Activated CD8-positive, alpha-beta memory T cell treated with anti-CD3 and anti-CD28 coated beads, Interleukin-2, amount 50 U/mL, for 4 hours (primary cell): ENCODE data around the gene BDH1.
"Not testable (repeated sequence)": the region's sequence is repeated elsewhere in the genome, so short reads cannot be mapped to it uniquely, and the experiment has no call there.

ENCODE experiments used
- DNase-seq: peaks from one replicate; pipeline ENCODE4 v3.0.0-alpha.2; 2020

The BDH1 gene, protein sequence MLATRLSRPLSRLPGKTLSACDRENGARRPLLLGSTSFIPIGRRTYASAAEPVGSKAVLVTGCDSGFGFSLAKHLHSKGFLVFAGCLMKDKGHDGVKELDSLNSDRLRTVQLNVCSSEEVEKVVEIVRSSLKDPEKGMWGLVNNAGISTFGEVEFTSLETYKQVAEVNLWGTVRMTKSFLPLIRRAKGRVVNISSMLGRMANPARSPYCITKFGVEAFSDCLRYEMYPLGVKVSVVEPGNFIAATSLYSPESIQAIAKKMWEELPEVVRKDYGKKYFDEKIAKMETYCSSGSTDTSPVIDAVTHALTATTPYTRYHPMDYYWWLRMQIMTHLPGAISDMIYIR

DNA sequence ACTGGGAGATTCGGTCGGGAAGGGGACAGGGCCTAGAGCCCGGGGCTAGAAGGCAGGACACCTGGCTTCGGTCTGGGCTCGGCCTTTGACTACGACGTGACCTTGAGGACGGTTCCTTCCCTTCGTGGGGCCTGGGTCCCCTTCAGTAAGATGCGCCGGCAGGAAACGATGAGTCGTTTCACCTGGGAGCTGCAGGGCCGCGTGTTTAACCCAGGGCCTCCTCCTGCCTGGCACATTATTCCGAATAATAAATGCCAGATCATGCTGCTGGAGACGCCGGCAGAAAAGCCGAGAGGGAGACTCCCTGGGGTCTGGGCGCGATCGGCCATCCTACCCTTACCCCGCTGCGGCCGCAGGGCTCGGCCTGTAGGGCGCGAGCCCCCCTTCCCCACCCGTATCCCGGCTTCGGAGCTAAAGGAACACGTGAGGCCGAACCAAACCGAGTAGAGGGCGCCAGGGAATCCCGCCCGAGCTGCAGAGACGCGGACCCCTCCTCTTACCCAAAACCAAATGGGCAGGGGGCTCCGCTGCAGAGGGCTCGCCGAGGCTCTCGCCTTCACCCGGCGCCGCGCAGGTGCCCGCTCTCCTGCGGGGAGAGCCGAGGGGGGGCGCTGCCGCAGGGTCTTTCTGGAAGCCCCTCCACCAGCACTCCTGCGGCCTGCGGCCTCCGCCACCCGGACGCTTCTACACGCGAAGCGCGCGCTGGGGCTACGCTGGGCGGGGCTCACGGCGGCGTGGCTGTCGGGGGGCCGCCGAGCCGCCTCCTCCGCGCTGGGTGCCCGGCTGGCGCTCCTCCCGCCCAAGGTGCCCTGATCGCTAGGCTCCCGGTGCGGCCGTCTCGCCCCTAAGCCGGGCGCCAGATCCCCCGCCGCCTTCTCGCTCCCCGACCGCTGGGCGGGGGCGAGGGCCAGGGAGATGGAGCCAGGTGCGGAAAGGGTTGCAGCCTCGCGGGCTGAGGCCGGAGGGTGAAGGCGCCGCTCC, at the start of gene BDH1:
Gene BDH1, minus strand, starts transcription at position 688 of the 981 bp plus-strand sequence. CDS start 9,525 bp downstream, outside the sequence.
- peak; percentile 66 for DNase-seq

DNA sequence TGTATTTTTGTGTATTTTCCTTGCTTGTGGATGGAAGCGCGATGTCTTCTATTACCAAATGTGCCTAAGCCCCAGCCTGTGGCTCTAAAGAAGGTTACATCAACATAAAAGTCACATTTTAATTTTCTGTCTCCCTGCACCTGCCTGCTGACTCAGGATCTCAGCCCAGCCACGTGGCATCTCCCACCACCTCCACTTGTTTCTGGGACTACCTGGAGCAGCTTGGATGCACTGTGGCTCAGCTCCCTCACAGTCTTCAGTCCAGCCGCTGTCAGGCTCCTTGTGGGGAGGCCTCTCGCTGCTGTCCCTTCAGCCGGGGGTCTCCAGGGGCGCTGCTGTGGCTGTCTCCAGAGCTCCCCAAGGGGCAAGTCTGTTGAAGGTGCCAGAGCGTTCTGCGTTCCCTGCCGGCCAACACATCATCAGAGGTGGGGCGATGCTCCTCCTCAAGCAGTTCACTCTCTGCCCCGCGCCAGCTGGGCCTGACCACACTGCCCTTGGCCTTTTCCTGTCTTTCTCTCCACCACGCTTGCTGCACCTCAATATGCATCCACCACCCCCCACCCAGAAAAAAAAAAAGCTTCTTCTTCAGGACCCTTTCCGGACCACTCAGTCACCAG, 47.7 kb upstream of the BDH1 start:
- no peak for DNase-seq

DNA sequence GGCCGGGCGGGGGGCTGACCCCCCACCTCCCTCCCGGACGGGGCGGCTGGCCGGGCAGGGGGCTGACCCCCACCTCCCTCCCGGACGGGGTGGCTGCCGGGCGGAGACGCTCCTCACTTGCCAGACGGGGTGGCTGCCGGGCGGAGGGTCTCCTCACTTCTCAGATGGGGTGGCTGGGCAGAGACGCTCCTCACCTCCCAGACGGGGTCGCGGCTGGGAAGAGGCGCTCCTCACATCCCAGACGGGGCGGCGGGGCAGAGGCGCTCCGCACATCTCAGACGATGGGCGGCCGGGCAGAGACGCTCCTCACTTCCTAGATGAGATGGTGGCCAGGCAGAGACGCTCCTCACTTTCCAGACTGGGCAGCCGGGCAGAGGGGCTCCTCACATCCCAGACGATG, 46.6 kb upstream of the BDH1 start:
- DNase-seq = not testable (repeated sequence)

DNA sequence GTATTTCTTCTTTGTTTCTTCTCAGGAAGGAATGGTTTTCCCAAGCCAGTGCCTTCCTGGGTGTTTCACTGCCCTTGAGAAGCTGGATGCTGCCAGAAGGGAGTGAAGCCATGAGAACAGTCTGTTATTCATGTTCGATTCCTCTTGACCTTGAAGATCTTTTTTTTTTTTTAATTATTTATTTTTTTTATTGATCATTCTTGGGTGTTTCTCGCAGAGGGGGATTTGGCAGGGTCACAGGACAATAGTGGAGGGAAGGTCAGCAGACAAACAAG, 45.7 kb upstream of the BDH1 start:
- DNase-seq = not testable (repeated sequence)

DNA sequence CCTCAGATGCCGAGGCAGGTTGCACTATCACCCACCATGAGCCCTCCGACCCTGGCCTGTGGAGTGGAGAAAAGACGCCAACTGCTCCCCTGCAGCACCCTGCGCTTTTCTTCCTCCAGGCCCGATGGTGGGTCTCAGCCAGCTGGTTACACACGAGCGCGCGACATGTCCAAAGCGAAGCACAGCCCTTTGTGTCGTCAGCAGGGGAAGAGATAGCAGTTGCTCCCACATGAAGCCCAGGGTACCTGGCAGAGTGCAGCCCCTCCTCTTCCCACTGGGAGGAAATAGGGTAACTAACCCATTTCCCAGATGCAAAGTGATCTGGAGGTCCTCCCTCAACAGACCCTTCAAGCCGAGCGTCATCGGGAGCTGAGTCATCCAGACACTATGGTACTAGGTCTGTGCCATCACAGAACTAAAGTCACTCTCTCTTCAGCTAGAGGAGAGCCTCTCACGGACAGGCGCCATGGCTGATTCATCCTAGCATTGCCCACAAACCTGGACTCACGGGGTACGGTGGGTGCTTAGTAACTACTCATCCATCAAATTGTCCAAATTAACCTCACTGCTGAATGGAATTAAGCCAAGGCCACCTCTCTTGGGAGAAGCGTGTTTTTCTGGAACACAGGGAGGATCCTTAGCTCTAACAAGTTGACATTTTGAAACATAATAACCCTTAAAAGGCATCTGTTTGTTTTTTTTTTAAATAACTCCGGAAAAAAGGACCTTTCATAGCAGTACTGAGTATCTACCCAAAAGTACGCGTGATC, 45.2 kb upstream of the BDH1 start:
- no peak for DNase-seq

DNA sequence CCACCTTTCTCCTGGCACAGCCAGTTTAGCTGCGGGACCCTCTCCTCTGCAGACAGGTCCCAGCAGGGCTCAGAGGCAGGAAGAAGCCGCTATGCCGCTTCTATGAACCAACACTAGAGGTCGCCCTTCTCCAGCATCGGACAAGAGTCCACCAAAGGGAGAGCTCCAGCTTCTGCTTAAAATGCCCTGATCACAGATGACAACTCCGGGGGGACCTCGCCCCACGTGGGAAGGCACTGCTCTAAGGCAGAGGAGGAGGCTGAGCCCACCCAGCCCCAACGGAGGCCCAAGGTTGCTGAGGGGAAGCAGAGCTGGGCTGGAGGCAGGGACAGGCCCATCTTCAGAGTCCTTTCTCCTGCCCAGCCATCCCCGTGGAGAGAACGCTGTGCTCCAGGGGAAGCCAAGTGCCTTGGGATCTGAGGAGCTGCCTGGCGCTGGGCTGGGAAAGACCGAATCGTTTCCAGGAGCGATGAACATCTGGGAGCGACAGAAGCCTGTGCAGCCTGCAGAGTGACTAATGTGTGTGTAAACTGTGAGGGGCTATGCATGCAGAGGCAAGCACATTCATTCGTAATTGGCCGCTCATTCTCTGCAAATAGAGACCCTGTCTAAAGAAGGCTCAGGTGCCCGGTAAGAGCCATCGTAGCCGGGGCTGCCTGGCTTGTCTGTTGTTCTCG, 43.5 kb upstream of the BDH1 start:
- DNase-seq = peak; percentile 74

DNA sequence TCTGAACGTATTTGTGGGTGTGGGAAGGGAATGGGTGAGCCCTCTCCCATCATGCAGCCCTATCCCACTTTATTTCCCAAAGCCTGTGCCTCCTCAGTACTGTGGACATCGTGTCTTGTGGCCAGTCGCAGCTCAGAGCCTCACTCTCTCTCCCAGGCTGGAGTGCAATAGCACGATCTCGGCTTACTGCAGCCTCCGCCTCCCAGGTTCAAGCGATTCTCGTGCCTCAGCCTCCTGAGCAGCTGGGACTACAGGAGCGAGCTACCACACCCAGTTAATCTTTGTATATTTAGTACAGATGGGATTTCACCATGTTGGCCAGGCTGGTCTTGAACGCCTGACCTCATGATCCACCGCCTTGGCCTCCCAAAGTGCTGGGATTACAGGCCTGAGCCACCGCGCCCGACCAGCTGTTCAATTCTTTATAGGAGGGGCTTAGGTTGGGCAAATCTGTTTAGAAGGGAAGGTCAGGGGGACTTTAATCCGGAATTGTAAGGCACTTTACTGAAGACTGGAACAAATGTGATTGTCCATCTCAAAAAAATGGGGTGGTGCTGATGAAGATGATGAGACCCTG, 42.7 kb upstream of the BDH1 start:
- no peak for DNase-seq

DNA sequence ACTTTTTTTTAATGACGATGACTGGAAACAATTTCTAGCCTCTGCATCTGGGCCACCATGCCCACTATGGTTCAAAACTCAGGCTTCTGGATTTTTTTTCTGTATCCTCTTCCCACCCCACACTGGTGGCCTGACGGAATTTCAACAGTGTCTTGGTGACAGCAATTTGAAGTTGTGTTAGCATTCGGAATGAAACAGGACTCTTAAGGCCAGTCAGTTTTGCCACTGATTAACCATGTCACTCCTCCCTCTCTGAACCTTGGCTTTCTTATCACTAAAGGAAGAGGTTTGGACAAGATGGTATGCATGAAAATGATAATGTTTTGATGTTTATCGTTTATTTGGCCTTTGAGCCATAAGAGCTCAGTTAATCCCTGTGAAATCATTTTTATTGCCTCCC, 41.6 kb upstream of the BDH1 start:
- no peak for DNase-seq

DNA sequence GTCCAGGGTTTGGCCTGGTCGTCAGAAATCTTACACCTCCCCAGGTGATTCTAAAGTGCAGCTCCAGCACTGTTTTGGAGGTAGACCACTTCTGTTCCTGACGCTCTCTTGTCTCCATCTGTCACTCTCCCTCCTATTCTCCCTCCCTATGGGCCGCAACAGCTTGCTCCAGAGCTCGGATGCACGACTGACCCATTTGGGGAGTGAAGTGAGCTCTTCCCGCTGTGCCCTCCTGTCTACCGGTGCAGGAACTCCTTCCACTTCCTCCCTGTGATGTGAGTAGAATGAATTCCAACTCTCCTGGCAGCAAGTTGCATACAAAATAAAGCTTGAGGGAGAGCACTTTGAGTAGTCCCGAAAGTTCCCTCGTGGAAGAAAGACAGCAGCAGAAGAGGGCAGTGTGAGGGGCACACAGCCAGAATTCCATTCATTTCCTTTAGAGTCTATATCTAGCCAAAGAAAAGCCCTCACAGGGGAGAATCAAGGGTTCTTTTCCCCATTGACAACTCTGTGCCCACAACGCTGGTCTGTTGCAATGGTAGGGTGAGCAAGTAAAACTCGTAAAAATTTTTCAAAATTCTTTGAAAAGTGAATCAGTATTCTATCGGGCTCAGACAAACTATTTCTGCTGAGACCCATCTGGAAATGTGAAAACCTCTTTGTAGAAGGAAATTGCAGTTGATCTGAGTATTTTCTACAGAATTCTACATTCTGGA, 39.9 kb upstream of the BDH1 start:
- no peak for DNase-seq

DNA sequence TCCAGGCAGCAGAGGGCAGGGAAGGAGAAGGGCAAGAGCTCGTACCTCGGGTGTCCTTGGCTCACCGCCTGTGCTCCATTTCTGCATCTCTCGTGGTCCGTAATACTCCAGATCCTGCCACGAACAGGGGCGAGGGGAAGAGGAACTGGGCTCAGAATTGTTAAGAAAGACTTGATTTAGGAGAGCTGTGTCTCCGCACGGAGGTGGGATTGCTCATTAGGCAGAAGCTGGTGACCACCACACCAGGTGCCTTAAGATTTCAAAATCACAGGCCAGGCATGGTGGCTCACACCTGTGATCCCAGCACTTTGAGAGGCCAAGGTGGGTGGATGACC, 37.2 kb upstream of the BDH1 start:
- no peak for DNase-seq

DNA sequence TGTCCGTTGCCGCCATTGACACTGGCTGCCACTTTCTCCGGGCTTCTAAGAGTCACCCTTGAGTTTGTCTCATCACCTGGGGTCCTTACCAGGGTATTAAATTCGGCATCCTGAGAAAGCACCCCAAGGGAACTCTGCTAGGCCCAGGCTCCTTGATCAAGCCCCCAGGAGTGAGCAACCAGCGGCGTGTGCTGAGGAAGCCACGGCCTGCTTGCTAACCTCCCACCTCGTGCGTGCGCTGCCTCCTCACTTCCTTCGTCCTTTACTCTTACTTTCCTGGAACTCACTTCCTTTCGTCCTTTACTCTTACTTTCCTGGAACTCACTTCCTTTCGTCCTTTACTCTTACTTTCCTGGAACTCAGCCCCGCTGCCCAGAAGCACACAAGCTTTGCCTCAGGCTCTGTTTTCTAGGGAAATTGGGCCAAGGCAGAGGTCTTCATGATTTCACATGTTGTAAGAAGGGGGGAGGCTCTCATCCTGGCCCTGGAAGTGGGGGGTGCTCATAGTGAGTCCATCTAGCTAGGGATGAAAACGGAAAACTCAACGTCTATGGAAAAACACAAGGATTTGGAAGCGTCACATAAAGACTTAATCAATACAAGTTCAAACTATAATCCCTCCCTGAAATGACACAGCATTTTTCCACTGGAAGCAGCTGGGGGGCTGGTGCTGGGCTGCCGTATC, 36.7 kb upstream of the BDH1 start:
- no peak for DNase-seq

DNA sequence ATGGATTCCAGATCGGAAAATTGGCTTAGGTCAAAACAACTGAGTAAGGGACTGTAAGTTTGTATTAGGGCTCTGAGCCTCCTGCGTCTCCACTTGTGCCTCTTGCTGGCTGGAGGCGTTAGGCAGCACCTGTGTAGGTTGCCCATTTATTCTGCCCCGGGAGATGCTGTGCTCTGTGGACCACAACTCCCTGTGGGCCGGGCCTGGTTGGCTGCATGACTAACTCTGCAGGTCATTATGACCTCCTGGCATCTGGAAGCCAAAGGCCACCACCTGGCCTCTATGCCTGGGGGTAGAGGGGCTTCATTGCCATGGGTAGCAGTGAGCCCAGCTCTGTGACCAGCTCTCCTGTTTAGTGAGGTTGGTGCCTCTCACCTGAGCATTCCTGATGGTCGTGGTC, 36.0 kb upstream of the BDH1 start:
- DNase-seq = no peak

DNA sequence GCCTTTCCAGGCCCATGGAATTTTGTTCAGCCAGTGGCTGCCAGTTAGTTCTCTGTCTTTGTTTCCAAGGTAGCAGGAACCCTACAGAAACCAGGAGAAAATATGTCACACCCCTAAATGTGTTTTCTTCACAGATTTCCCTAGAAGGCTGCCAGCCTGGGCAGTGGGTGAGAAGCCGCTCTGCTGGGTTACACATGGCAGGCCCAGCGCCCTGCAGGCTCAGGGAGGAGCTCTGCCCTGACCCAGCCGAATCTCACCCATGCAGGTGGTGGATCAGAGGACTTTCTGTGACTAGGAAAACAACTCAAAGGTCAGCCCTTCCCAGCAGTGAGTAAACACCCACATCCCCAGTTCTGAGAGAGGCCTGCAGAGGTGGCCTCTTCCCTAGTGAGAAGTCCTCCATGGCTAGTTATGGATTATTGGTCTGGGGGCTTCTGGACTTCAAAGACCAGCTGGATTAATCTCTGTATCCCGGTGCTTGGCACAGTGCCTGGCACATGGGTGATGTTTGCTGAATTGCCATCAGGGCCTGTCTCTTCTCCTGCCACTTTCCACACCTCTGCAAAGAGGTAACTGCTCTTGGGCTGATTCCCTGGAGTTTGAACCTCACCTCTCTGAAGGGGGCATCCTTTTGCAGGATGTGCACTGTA, 34.7 kb upstream of the BDH1 start:
- no peak for DNase-seq

DNA sequence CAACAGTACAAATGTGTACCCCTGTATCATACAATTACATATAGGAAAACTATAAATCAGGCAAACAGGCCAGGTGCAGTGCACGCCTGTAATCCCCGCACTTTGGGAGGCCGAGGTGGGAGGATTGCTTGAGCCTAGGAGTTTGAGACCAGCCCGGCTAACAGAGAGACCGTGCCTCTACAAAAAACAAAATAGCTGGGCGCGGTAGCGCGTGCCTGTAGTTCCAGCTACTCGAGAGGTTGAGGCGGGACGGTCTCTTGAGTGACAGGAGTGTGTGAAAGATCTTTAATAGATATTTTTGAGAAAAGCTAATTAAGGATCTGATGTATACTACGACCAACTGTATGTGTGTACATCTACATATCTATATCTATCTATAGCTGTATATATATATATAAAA, 33.8 kb upstream of the BDH1 start:
- DNase-seq = no peak

DNA sequence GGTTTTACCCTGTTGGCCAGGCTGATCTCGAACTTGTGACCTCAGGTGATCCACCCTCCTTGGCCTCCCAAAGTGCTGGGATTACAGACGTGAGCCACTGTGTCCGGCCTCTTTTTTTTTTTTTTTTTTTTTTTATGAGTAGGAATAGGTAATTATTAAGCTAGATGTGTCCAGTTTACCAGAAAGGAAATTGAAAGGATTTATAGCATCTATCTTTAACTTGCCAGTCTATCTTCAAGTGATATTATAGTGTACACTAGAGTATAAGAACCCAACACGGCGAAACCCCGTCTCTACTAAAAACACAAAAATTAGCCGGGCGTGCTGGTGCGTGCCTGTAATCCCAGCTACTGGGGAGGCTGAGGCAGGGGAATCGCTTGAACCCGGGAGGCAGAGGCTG, 31.0 kb upstream of the BDH1 start:
- not testable (repeated sequence) for DNase-seq

DNA sequence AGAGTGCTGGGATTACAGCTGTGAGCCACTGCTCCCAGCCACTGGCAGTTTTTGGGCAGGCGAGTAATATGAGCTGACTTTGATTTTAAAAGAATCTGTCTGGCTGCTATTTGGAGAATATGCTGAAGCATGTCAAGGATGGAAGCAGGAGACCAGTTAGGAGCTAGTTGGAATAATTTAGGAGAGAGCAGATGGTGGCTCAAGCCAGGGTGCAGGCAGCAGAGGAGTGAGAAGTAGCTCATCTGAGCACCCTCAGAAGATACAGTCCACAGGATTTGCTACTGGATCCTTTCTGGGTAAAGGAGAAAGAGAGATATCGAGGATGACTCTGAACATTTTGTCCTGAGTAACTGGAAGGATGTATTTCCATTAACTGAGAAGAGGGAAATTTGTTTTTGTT, 30.4 kb upstream of the BDH1 start:
- DNase-seq = no peak

DNA sequence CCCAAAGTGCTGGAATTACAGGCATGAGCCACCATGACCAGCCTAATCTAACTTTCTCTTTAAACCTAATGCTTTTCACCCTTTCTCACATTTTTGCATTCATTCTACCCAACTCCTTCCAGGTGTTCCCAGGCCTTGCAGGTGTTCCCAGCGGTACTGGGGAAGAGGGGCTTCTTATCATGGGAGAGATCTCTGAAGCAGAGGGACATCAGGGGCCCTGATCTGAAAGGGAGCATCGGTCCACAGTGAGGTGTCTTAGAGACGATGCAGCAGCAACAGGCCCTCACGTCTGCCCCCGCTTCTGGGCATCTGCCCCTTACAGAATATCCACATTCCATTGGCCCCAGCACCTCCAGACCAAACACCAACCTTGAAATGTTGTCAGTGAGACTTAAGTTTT, 29.0 kb upstream of the BDH1 start:
- DNase-seq = no peak

DNA sequence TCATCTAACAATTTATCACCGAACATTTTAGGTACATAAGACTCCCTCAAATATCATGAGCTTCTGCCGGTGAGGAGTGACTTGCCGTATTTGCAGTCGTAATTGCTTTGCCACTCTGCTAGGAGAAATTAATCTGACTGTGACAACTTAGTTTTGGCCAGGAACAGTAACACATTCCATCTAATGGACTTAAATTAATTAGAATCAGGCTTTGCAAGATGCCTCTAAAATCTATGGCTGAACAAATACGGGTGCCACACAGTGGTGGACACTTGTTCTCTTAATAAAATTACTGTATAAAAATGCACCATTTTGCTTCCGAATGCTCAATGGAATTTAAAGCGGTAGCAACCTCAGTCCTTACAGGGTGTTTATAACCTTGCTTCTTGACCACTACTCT, 27.6 kb upstream of the BDH1 start:
- no peak for DNase-seq

DNA sequence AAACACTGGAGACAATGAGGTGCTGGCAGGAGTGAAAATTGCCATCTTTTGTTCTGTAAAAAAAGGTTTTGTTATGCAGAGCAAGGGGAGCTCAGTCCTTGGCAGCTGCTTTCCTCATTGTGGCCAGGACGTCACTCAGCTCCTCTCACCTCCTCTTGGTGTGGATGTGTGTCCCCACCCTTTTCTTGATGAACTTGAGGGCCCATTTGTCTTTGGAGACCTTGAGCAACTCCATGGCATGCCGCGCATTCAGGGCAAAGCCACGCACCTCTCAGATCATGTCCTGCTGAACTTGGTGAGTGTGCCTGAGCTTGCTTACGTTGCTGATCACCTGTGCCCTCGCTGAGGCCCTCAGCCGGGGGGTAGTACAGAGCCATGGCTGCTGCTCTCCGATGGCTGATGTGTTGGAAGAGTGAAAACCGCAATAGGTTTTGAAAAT, 24.5 kb upstream of the BDH1 start:
- DNase-seq = no peak

DNA sequence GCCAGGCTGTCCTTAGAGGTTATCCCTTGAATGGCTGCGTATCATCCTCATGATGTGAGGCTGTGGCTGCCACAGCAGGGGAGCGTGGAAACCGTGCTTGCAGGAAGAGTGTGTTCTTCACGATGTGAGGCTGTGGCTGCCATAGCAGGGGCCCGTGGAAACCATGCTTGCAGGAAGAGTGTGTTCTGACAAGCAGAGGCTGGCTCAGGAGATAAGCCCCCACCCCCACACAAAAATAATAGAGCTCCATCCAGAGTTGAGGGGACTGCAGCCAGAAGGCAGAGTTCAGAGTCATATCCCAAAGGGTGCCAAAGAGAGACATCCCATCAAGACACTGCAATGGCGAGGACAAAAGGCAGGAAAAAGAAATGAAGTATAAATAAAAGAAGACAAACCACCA, 22.6 kb upstream of the BDH1 start:
- DNase-seq = no peak
